ENCODE results near the gene ALPI.
"Not testable (repeated sequence)": the region's sequence is repeated elsewhere in the genome, so short reads cannot be mapped to it uniquely, and the experiment has no call there.

ALPI gene

DNA sequence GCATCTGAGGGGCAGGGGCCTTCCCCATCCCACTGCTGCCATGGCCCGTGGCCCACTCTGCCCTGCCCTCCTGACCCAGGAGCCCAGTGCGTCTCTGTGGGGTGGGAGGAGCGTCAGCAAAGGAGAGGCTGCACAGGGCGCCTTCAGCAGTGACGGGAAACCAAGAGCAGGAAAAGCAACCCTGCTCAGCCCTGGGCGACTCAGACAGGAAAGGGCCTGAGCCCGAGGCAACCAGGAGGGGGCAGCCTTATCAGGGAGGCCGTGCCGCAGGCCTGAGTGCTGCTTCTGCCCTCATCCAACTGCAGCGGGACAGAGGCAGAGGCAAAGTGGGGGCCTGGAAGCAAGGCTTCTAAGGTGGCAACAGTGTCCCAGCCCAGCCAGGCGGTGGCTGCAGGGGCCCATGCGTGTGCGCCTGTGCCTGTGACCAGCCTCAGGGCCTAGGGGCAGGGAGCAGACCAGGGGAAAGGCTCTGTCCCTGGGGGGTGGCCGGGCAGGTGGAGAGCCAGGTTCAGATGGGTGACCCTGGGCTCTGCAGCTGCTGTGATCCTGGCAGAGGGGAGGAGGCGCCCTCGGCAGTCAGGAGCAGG lies 23.3 kb upstream of the ALPI start:
- no peak overlapping the region for H3K4me3 ChIP-seq (ENCODE audit: low read depth, low read length)
- DNase-seq (ENCODE audit: low read depth) = no peak
- no peak for TF ChIP-seq CTCF (IDR thresholded peaks at IDR 0.05; ENCODE audit: low read depth, low read length)
- TF ChIP-seq POLR2A (IDR thresholded peaks at IDR 0.05; ENCODE audit: extremely low read depth, insufficient read length) = no peak
- TF ChIP-seq MYC (IDR thresholded peaks at IDR 0.05; ENCODE audit: low read depth, low read length) = no peak
- TF ChIP-seq MAX (IDR thresholded peaks at IDR 0.05; ENCODE audit: low read depth, low read length) = no peak

- DNase-seq (ENCODE audit: low read depth); H3K4me3 ChIP-seq (ENCODE audit: low read depth, low read length): not testable (repeated sequence)
These were observed 22.3 kb upstream of the ALPI start for GRCh38 chr2:232433622-232434021.

- H3K4me3 ChIP-seq (ENCODE audit: low read depth, low read length) = no peak overlapping the region
- TF ChIP-seq CTCF (IDR thresholded peaks at IDR 0.05; ENCODE audit: low read depth, low read length) = no peak
- no peak for TF ChIP-seq POLR2A (IDR thresholded peaks at IDR 0.05; ENCODE audit: extremely low read depth, insufficient read length)
- TF ChIP-seq MAX (IDR thresholded peaks at IDR 0.05; ENCODE audit: low read depth, low read length) = no peak
- no peak for TF ChIP-seq MYC (IDR thresholded peaks at IDR 0.05; ENCODE audit: low read depth, low read length)
- no peak for DNase-seq (ENCODE audit: low read depth)
These were observed 21.9 kb upstream of the ALPI start for GRCh38 chr2:232434091-232434490.

DNA sequence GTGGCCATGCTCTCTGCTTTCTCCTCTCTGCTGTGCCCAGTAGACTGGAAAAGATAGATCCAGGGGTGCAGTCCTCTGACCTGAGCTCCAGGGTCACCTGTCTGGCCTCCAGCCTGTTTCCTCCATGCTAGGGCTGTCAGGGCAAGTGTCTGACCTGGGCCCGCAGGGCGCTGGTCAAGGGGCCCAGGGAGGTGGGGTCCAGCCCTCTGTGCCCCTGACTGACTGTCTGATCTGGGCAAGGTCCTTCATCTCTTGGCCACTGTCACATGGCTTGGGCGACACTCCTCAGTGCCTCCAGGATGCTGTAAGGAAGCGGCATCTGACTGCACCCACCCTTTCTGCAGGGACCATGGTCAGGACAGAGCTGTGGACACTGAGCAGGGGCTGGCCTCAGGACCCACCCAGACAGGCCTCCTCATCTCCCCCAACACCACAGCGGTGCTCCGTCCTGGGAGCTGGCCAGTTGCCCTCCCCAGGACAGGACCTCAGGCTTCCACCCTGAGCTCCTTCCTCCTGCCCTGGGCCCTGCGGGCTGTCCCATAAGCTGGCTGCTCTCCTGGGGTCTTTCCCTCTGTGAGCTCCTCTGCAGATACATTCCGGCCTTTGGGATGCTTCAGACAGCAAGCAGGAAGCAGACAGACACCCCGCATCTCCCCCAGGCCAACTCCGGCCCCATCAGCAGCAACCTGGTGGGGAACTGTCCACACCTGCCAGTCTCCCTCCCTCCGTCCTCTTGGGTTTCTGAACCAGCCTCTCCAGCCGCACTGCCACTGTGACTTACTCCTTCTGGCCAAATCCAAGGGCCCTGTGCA lies 21.2 kb upstream of the ALPI start:
- no peak overlapping the region for H3K4me3 ChIP-seq (ENCODE audit: low read depth, low read length)
- TF ChIP-seq CTCF (IDR thresholded peaks at IDR 0.05; ENCODE audit: low read depth, low read length) (no peak), MYC (IDR thresholded peaks at IDR 0.05; ENCODE audit: low read depth, low read length) (no peak), POLR2A (IDR thresholded peaks at IDR 0.05; ENCODE audit: extremely low read depth, insufficient read length) (no peak), MAX (IDR thresholded peaks at IDR 0.05; ENCODE audit: low read depth, low read length) (no peak)
- DNase-seq (ENCODE audit: low read depth) = no peak

- TF ChIP-seq MYC (IDR thresholded peaks at IDR 0.05; ENCODE audit: low read depth, low read length) (no peak), CTCF (IDR thresholded peaks at IDR 0.05; ENCODE audit: low read depth, low read length) (no peak)
- no peak for DNase-seq (ENCODE audit: low read depth)
These were observed 20.6 kb upstream of the ALPI start for GRCh38 chr2:232435375-232435648.

GRCh38 chr2:232435805-232436204 lies 20.1 kb upstream of the ALPI start:
- H3K4me3 ChIP-seq (ENCODE audit: low read depth, low read length) = no peak overlapping the region
- DNase-seq (ENCODE audit: low read depth) = no peak
- TF ChIP-seq MYC (IDR thresholded peaks at IDR 0.05; ENCODE audit: low read depth, low read length) = no peak

More at GRCh38 chr2:232435375-232435648, 20.6 kb upstream of the ALPI start:
- H3K4me3 ChIP-seq (ENCODE audit: low read depth, low read length) = no peak overlapping the region

Measured in NB4 (cell line).